Astrocyte of the spinal cord (primary cell): ENCODE measurements around the gene MRPS5.

Source experiments
- DNase-seq: peaks from one replicate; pipeline ENCODE4 v3.0.0; 2011; ENCODE audit warnings: low read depth, low spot score
- H3K4me3 ChIP-seq: 2 replicates; pipeline ENCODE4 v1.5.1; 2011; ENCODE audit warnings: low read depth, mild to moderate bottlenecking, low read length, moderate library complexity
- in situ Hi-C: cut with HindIII; loops from 2 replicates; pipeline ENCODE4 v1.10.0; 2017; ENCODE audit warnings: low sequenced_read_pairs
- TF ChIP-seq, protein P1 (sequence below): IDR thresholded peaks from 2 replicates; pipeline ENCODE4 v1.5.1; 2012; ENCODE audit warnings: low read depth, mild to moderate bottlenecking, low read length, inconsistent platforms

MRPS5 gene

DNA sequence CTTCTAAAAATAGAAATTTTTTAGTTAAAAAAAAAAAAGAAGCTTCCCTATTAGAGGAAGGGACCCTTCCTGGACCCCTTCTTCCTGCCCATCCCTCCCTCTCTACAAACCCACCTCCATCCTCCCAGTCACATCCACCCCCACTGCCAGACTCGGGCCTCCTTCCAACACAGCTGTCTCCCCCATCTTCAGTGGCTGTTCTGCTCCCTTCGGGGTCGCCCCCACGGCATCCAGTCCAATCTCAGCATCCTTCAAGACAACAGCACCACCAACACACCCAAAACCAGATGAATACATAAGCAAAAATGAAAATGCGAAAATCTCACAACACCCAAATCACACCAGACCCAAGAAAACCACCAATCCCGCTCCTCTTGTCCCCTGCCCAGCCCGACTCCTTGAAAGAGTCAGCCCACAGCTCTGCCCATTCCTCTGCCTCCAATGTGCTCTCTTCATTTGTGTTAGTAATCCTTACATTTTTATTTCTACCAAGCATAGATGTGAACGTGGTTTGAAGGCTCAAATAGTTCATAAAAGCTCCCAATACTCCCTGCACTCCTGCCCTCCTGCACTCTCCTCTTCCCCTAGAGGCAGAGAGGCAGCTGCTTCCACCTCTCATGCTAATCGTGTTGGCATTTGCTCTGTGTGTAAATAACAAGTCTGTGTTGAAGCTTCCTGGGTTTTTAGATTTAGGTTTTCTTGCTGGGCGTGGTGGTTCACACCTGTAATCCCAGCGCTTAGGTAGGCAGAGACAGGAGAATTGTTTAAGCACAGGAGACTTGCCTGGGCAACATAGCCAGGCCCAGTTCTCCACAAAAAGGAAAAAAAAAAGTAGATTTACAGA, 59.1 kb downstream of the MRPS5 start:
- H3K4me3 ChIP-seq, result no peak overlapping the region
- in situ Hi-C loops, result no loop called here
- TF ChIP-seq, protein P1, sequence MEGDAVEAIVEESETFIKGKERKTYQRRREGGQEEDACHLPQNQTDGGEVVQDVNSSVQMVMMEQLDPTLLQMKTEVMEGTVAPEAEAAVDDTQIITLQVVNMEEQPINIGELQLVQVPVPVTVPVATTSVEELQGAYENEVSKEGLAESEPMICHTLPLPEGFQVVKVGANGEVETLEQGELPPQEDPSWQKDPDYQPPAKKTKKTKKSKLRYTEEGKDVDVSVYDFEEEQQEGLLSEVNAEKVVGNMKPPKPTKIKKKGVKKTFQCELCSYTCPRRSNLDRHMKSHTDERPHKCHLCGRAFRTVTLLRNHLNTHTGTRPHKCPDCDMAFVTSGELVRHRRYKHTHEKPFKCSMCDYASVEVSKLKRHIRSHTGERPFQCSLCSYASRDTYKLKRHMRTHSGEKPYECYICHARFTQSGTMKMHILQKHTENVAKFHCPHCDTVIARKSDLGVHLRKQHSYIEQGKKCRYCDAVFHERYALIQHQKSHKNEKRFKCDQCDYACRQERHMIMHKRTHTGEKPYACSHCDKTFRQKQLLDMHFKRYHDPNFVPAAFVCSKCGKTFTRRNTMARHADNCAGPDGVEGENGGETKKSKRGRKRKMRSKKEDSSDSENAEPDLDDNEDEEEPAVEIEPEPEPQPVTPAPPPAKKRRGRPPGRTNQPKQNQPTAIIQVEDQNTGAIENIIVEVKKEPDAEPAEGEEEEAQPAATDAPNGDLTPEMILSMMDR, result no peak
- no peak for DNase-seq

DNA sequence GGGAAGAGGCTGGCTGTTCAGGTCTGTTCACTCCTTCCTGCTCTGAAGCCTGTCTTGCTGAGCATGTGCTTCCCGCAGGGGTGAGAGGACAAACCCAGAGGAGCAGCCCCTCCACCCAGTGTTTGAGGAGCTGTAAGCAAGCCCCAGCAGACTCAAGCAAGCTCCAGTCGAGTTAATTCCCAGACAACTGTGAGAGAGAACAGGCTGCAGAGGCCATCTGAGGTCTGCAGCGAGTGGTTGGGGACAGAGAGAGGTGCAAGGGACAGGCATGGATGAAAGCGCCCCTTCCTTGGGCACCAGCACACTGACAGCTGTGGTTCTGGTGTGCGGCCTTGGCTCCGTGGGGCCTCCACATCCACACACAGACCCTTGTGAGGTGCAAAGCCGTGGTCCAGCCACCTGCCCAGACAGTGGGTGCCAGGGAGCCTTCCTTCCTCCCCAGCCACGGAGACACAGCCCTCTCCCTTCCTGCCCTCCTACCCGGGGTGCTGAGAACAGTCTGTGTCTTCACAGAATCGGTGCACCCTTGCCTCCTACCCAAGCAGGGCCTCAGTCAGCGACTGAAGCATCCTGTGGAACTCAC, 59.9 kb downstream of the MRPS5 start:
- in situ Hi-C loops, result no loop called here
- DNase-seq, result no peak
- TF ChIP-seq, protein P1, result no peak
- no peak overlapping the region for H3K4me3 ChIP-seq

DNA sequence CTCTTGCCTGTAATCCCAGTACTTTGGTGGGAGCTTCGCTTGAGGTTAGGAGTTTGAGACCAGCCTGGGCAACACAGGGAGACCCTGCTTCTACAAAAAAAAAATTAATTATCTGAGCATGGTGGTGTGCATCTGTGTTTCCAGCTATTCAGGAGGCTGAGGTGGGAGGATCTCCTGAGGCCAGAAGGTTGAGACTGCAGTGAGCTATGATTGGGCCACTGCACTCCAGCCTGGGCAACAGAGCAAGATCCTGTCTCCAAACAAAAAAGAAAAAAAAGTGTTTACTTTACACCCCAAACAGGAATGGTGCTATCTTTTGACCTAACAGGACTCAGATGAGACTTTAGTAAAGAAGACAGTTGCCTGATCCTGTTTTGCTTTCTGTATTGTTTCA, 60.5 kb downstream of the MRPS5 start:
- no peak overlapping the region for H3K4me3 ChIP-seq
- in situ Hi-C loops, result no loop called here
- no peak for DNase-seq
- TF ChIP-seq, protein P1, result no peak

DNA sequence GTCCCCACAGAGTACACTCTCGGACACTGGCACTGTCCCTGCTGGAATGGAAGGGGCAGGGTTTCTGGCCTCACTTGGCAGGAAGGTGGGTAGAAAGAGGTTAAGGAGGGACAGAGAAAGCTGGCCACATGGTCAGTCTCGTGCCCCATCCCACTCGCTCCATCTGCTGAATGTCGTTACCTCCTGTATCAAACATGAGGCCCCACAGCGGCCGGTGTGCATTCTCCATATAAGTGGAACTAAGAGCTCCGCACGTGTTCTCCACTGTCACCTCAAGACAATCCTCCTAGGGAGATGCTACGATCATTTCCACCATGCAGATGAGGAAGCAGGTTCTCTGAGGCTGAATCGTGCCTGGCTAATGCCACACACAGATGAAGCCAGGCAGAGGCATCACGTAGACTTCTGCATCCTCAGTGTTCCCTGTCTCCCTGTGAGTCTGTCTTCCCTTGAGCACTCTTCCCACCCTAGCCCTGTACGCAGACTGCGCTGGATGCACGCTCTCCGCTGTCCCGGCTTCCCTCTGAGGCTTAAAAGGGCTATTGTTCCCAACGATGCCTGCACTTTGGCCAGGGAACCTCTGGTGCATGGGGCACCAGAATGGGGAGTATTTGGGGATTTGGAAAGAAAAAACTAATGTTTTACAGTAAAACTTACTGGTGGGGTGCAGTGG, 61.0 kb downstream of the MRPS5 start:
- no peak for DNase-seq
- TF ChIP-seq, protein P1, result no peak
- in situ Hi-C loops, result no loop called here
- no peak overlapping the region for H3K4me3 ChIP-seq

DNA sequence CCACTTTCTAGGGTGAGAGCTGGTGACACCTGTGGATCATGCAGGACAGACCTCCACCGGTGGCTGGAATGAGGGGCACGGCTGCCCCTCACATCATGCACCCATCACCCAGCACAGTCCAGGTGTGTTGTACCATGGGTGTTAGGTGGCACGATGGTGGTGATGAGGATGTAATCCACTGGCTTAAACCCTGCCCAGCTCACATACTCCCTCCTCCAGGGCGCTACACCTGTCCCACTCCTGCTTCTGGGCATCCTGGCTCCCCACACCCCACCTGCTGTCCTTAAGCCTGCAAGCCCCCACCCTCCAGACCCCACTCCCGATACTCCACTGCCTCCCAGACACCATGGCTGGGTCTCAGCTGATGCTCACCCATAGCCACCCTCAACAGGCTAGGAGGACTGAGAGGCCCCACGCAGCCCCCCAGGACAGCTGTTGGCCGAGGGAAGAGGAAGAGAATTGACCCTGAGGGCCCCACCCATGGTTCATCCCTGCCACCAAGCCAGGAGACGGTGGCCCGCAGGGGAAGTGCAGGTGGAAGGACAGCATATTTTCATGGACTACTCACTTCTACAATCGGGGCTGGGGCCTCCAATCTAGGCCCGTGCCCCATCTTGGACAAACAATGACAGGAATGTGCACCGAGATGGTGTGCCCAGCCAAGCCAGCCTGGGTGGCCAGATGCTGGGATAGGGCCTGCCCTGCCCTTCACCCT, 61.8 kb downstream of the MRPS5 start:
- no peak overlapping the region for H3K4me3 ChIP-seq
- TF ChIP-seq, protein P1, result no peak
- no peak for DNase-seq
- in situ Hi-C loops, result no loop called here

DNA sequence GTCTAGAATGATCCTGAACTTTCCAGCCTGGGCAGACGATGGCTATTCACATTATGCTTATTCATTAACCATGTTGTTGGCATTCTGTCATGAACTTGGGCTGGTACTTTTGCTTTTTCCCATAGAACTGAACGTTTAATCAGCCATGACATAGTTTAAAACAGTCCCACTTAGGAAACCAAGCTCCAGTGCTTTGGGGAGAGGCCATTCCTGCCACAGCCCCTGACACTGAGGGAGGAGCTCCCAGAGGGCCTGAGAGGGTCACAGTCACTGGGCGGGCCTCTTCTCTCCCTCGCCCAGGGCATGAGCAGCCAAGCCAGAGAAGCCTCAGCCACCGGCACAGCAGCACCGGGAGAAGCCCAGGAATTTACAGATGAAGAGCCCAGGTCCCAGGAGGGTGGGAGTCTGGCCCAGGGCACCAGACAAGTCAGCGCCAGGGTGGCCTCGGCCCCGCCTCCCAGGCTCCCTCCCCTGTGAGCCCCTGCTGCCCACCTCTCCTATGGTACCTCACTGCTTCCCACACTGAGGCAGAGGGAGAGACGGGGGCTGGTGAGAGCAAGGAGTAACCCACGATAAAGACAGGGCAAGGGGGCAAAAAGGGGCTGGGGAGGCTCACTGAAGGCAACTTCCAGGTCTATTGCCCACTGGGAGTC, 62.5 kb downstream of the MRPS5 start:
- H3K4me3 ChIP-seq, result no peak overlapping the region
- in situ Hi-C loops, result no loop called here
- DNase-seq, result no peak
- TF ChIP-seq, protein P1, result no peak
